Activated CD4-positive, alpha-beta T cell treated with anti-CD3 and anti-CD28 coated beads for 24 hours (primary cell): ENCODE measurements around the gene DNMT3L.
"Not testable (repeated sequence)": the region's sequence is repeated elsewhere in the genome, so short reads cannot be mapped to it uniquely, and the experiment has no call there.

Source experiments
- DNase-seq, 2 donors: peaks; one replicate each; pipeline ENCODE4 v3.0.0-alpha.2; 2020; ENCODE audit warnings: low read depth in 2 of 2

DNMT3L gene

GRCh38 chr21:44261675-44262295, at the start of gene DNMT3L:
DNMT3L (minus strand) TSS chr21:44261897; CDS start chr21:44261259, 638 bp downstream.
- DNase-seq: no peak

DNA sequence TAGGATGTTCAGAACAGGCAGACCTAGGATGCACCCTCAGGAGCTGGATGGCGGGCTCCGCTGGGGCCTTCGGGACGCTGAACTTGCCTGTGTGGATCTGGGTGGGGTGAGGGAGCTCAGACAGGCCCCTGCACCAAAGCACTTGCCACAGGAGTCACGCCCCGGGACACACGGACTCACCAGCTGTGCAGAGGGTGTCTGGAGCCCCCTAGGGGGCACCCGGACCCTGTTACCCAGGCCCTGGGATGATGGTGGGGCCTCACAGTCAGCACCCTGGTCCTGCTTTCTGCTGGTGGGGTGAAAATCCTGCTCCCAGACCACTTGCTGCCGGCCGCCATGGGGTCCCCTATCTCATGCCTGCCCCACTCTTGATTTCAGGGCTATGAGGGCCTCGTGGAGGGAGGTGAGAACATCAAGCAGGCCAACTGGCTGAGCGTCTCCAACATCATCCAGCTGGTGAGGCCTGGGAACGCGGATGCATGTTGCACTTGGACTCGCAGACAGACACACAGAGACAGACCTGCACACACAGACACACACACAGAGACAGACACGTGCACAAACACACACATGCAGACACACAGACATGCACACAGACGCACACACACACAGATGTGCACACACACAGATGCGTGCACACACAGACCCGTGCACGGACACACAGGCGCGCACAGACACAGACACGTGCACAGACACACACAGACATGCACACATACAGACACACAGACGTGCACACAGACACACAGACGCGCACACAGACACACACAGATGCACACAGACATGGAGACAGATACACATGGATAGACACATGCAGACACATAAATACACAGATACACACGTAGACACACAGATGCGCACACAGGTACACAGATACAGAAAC, 49.2 kb upstream of the DNMT3L start:
- no peak for DNase-seq

DNA sequence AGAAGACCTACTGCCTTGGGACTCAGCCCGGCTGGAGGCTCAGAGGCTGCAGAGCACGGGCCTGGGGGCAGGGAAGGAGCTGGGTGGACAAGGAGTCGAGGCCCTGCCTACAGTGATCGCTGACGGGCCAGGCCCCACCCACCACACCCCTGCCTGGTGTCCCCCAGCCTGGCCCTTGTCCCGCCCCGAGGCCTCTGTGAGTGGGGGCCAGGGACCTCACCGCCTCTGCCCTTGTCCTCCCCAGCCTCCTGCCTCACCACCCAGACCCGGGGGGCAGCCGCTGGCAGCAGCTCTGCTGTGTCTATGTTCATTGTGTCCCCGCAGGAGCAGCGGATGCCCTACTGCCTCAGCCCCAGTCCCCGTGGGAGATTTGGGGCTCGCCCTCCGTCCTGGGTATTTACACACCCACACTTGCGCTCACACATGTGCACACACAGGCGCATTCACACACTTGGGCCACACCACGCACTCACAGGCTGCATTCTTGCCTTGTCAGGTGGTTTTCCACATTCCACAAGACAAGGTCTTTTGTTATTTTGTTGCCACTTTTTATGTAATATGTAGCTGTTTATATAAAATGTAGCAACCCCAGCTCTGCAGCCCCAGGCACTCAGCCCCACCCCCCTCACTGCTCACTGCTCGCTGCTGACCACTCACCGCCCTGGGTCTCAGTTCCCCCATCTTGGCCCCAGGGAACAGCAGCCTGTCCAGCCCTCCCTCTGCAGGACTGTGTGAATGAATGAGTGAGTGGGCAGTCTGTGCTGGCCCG, 45.4 kb upstream of the DNMT3L start:
- no peak for DNase-seq

DNA sequence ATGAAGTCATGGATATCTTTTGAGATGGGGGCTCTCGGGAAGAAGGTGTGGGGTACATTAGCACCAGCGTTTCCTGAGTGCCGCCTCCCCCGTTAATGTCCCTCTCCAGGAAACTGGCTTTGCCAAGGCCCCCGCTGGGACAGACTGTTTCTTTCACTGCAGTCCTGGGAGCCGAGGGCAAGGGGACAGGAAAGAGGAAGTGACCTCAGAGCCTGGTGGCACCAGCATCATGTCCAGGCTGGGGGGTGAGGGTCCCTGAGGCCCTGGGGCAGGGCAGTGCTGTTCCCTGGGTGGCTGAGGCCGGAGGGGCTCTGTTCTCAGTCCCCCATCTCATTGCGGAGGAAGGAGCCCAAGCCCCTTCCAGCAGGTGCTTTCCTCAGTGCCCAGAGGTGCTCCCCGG, 44.0 kb upstream of the DNMT3L start:
- DNase-seq: no peak

GRCh38 chr21:44304877-44305293, 43.2 kb upstream of the DNMT3L start:
- DNase-seq: peak; percentile 29 to 39

GRCh38 chr21:44304011-44304616, 42.4 kb upstream of the DNMT3L start:
- no peak for DNase-seq

DNA sequence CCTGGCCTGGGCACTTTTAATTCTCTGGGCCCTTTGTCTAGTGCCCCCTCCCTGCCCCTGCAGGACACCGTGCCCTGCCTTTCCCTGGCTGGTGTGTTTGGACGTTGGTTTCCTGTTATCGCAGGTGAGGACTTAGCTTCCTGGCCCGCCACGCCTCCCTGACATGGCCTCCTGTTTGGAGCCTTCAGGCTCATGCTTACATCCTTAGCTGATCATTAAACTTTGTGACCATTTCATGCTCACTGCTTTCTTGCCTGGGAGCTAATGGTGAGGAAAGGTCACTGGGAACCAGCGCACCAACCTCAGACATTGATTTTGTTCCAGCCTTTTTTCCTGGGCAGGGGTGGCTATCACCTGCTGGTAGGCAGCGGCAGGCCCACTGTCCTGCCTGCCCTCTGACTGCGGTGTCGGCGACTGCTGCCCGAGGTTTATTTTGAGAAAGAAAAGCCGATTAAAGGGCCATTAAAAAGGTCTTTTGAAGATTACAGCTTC, 41.8 kb upstream of the DNMT3L start:
- DNase-seq: no peak

GRCh38 chr21:44302573-44303401, 41.1 kb upstream of the DNMT3L start:
- not testable (repeated sequence) for DNase-seq

GRCh38 chr21:44301961-44302406, 40.3 kb upstream of the DNMT3L start:
- DNase-seq: no peak

GRCh38 chr21:44301141-44301540, 39.4 kb upstream of the DNMT3L start:
- no peak for DNase-seq

DNA sequence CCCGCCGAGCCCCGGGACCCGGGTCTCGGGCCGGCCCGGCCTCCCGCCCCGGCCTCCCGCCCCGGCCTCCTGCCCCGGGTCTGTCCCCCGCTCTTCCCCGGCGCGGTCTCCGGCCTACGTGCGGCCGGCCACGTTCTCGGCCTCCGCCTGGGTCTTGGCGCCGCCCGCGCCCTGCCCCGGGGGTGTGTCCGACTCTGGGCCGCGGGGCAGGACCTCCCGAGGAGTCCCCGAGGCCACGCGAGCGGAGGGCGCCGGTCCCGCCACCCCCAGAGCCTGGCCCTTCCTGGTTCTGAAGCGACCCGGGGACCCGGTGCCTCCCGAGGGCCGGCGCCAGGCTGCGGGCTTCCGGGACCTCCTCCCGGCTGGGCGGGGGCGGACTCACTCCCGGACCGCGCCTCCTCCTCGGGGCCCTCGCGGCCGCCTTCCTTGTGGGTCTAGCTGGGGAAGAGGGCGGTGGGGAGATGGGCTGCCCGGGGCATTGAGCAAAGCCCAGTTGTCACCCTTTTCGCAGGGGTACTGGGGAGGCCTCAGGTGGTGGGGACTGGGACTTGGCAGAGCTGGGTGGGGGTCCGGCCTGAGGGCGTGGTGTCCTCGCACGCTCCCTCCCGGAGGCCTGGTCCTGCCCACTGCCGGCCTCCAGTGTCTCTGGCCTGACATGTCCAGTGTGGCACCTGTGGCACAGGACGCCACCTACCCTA, 38.7 kb upstream of the DNMT3L start:
- DNase-seq: peak; percentile 29 to 64

GRCh38 chr21:44299458-44300261, 38.0 kb upstream of the DNMT3L start, which contains the start of gene PFKL:
PFKL (plus strand) TSS chr21:44300053; CDS start chr21:44300106, 53 bp downstream.
- peak; percentile 45 to 63 for DNase-seq

DNA sequence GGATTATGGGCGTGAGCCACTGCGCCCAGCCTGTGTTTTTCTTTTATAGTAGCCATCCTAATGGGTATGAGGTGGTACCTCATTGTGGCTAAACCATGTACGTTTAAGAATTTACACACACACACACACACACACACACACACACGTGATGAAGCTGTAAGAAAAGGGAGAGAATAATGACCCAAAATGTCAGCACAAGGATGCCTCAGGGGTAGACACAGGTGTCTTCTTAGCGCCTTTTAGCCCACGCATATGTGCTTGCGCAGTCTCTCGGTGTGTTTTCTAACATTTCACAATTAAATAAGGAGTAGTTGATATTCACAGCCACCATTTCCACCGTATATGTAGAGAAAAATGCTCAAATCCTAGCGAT, 37.4 kb upstream of the DNMT3L start:
- no peak for DNase-seq

- DNase-seq: no peak
Measured at GRCh38 chr21:44298301-44298700, 36.6 kb upstream of the DNMT3L start.

- DNase-seq: peak; percentile 64 to 70
Measured at GRCh38 chr21:44297525-44298290, 36.0 kb upstream of the DNMT3L start.

DNA sequence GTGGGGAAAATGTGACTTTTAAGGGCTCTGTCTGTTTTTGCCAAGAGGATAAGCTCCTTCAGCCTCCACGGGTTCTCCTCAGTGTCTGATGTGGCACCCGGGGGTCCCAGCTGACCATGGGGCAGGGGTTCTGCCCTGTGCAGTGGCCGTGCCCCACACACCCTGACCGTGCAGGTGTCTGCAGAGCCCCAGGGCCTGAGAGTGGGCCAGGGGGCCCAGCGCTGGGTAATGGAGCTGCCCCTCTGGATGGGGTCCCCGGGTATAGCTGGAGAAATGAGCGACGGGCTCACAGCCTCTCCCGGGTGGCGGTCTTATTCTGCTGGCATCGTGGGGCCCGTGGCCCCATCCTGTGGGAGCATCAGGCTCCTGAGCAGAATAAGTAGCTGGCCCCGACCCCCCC, 35.2 kb upstream of the DNMT3L start:
- no peak for DNase-seq

GRCh38 chr21:44296103-44296519, 34.4 kb upstream of the DNMT3L start:
- no peak for DNase-seq

GRCh38 chr21:44295646-44296045, 33.9 kb upstream of the DNMT3L start:
- DNase-seq: no peak
